Endothelial cell of umbilical vein (primary cell): ENCODE measurements around the gene SLC35E4. TPM values are rescaled to one million over a fixed set of nuclear protein-coding genes. Genes with fewer than 3 reads are reported as not detected.

Experiments used
- BruUV-seq: library from RNA; stranded (reverse); fragments of 400-500 nt; replicated peaks from 2 replicates; lab custom pipeline; 2021; lab: Mats Ljungman, UMichigan
- CTCF ChIA-PET: fragments of 300-600, 350-600 bp; sonication (Branson Sonifier 250); formaldehyde crosslinking; loops from one replicate; lab custom pipeline; 2021; ENCODE audit warnings: antibody characterized with exemption, inconsistent platforms; lab: Charles Lee
- POLR2A ChIA-PET: fragments of 300-600, 350-600 bp; sonication (Branson Sonifier 250); formaldehyde crosslinking; loops from one replicate; lab custom pipeline; 2021; ENCODE audit warnings: antibody characterized with exemption, inconsistent platforms; lab: Charles Lee
- DNase-seq: peaks from one replicate; pipeline ENCODE4 v3.0.0-alpha.2; 2011; ENCODE audit warnings: low read depth, low spot score
- FAIRE-seq: peaks from 2 replicates; lab custom pipeline; 2011; peaks lifted over from hg19 to GRCh38; lab: Jason Lieb, UNC
- H2AFZ ChIP-seq: 2 replicates; pipeline ENCODE4 v1.6.0; 2012; ENCODE audit warnings: low read depth, low read length, control low read depth, inconsistent platforms
- H3K27ac ChIP-seq: 2 replicates; pipeline ENCODE4 v1.5.1; 2011; ENCODE audit warnings: low read depth, mild to moderate bottlenecking, control low read depth, low read length, moderate library complexity; ENCODE audit not compliant: insufficient read depth
- H3K27me3 ChIP-seq, 2 experiments: 2 replicates each; pipeline versions ENCODE4 v1.6.0 to v1.6.1; 2011; ENCODE audit warnings: low read length in 2 of 2, mixed read lengths in 1 of 2; ENCODE audit not compliant: control insufficient read depth in 2 of 2, insufficient read depth in 2 of 2
- H3K36me3 ChIP-seq, 2 experiments: 2 replicates in 1 of 2; 3 replicates in 1 of 2; pipeline ENCODE4 v1.5.1; 2011; ENCODE audit warnings: low read length in 2 of 2, mild to moderate bottlenecking in 1 of 2, moderate library complexity in 1 of 2; ENCODE audit not compliant: control insufficient read depth in 2 of 2, insufficient read depth in 2 of 2; ENCODE audit errors: extremely low read depth in 1 of 2
- H3K4me1 ChIP-seq: 3 replicates; pipeline ENCODE4 v1.5.1; 2011; ENCODE audit warnings: mild to moderate bottlenecking, low read length; ENCODE audit not compliant: control insufficient read depth, insufficient read depth; ENCODE audit errors: extremely low read depth
- H3K4me2 ChIP-seq: 2 replicates; pipeline ENCODE4 v1.6.1; 2011; ENCODE audit warnings: low read length, control low read depth, mixed read lengths; ENCODE audit not compliant: insufficient read depth
- H3K4me3 ChIP-seq, 3 experiments: fragments of 200-600 bp in 1 of 3; sonication (generic), shearing (Covaris generic) in 1 of 3; replicated peaks in 1 of 3; 2 replicates each; pipeline ENCODE4 v1.5.1; 2011 to 2016; ENCODE audit warnings: control low read depth in 3 of 3, low read length in 3 of 3, mild to moderate bottlenecking in 2 of 3, inconsistent platforms in 1 of 3, low read depth in 1 of 3, moderate library complexity in 1 of 3; ENCODE audit not compliant: insufficient read depth in 1 of 3
- H3K79me2 ChIP-seq: 2 replicates; pipeline ENCODE4 v1.6.0; 2012; ENCODE audit warnings: low read length, inconsistent platforms; ENCODE audit not compliant: control insufficient read depth, insufficient read depth
- H3K9ac ChIP-seq: replicated peaks from 2 replicates; pipeline ENCODE3; 2011; ENCODE audit warnings: low read length, control low read depth; ENCODE audit not compliant: insufficient read depth; ENCODE audit errors: extremely low read depth
- H3K9me1 ChIP-seq: replicated peaks from 3 replicates; pipeline ENCODE4 v1.6.0; 2011; ENCODE audit warnings: mild to moderate bottlenecking, low read length; ENCODE audit not compliant: control insufficient read depth, insufficient read depth; ENCODE audit errors: extremely low read depth
- H3K9me3 ChIP-seq: replicated peaks from 2 replicates; pipeline ENCODE4 v1.5.1; 2012; ENCODE audit warnings: low read length, inconsistent platforms; ENCODE audit not compliant: control insufficient read depth, insufficient read depth
- H4K20me1 ChIP-seq: replicated peaks from 2 replicates; pipeline ENCODE3; 2011; ENCODE audit warnings: mild to moderate bottlenecking, low read length; ENCODE audit not compliant: control insufficient read depth, insufficient read depth; ENCODE audit errors: extremely low read depth
- EZH2 ChIP-seq: IDR thresholded peaks from 2 replicates; pipeline ENCODE4 v1.6.1; 2012; ENCODE audit warnings: borderline replicate concordance, low read depth, mild to moderate bottlenecking, moderate library complexity, low read length, inconsistent platforms; ENCODE audit not compliant: severe bottlenecking
- FOS ChIP-seq: IDR thresholded peaks from 2 replicates; pipeline ENCODE4 v1.6.1; 2011; ENCODE audit warnings: mild to moderate bottlenecking, low read length, moderate library complexity, borderline replicate concordance; ENCODE audit not compliant: insufficient read depth
- GATA2 ChIP-seq: IDR thresholded peaks from 2 replicates; pipeline ENCODE4 v1.7.0; 2011; ENCODE audit warnings: low read depth, mild to moderate bottlenecking, moderate library complexity, mixed read lengths, low read length; ENCODE audit not compliant: insufficient read length, insufficient read depth
- MYC ChIP-seq: IDR thresholded peaks from one replicate; pipeline ENCODE4 v1.6.1; 2011; ENCODE audit warnings: mild to moderate bottlenecking, low read depth, low read length
- POLR2A ChIP-seq: IDR thresholded peaks from 2 replicates; pipeline ENCODE4 v1.6.1; 2012; ENCODE audit warnings: low read depth, mild to moderate bottlenecking, control low read depth, low read length
- dilution Hi-C: fragments of 300-500 bp; cut with MboI; formaldehyde crosslinking; loops from one replicate; pipeline ENCODE4 v1.15.0; 2019; ENCODE audit warnings: low sequenced_read_pairs; ENCODE audit not compliant: extremely low pct_ligation_motif_present
- intact Hi-C: fragments of 100-400 bp; cut with micrococcal nuclease; formaldehyde crosslinking; loops from one replicate; pipeline ENCODE4 v1.10.0; 2022
- polyA plus RNA-seq, 4 experiments: library from polyadenylated mRNA; depleted of rRNA in 3 of 4; stranded (reverse) in 3 of 4; unstranded in 1 of 4; fragments of >200 nt; gene quantifications; 2 replicates each; pipeline versions ENCODE4 v1.2.1 to v1.2.3, GENCODE V29; 2011 to 2012; ENCODE audit warnings: missing spikeins in 1 of 4
- total RNA-seq: library from RNA; stranded (reverse); gene quantifications from 2 replicates; pipeline ENCODE4 v1.2.3, GENCODE V29; 2021

Gene SLC35E4
- total and polyA plus RNA-seq, 2 donors (not counting 3 experiments of a cell fraction or from before 2014, with no cell fraction given): 10.7 to 15.3 TPM

DNA sequence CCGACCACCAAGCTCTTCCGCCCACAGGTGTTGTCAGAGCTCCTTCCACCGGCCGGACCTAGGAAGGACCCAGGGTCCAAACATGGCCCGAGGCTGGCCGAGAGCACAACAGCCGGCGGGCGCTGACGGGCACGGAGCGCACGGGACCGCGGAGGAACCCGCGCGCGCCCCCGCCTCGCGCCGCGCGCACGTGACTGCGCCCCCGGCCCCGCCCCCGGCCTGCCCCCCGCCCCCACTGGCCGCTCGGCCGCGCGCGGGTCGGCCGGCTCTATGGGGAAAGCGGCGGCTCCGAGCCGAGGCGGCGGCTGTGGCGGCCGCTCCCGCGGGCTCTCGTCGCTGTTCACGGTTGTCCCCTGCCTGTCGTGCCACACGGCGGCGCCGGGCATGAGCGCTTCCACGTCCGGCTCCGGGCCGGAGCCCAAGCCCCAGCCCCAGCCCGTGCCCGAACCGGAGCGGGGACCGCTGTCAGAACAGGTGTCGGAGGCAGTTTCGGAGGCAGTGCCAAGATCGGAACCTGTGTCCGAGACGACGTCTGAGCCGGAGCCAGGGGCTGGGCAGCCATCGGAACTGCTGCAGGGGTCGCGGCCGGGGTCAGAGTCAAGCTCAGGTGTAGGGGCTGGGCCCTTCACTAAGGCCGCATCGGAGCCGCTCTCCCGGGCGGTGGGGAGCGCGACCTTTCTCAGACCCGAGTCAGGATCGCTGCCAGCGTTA is 59.2 kb downstream of the SLC35E4 start, which contains the start of gene OSBP2:
OSBP2 (plus strand) TSS at position 235 of the 711 bp plus-strand sequence; CDS start at position 271, 36 bp downstream.
- CTCF ChIA-PET: interaction anchor here (1.1 to 3.4 kb wide), 3 partner anchors 60 kb away, joined by 7 to 41 read pairs (median 8); partner anchors contain the start of gene SLC35E4
- POLR2A ChIA-PET: no interaction called here
- peak within 1 kb of the TSS; percentile 5 for H3K27ac ChIP-seq

DNA sequence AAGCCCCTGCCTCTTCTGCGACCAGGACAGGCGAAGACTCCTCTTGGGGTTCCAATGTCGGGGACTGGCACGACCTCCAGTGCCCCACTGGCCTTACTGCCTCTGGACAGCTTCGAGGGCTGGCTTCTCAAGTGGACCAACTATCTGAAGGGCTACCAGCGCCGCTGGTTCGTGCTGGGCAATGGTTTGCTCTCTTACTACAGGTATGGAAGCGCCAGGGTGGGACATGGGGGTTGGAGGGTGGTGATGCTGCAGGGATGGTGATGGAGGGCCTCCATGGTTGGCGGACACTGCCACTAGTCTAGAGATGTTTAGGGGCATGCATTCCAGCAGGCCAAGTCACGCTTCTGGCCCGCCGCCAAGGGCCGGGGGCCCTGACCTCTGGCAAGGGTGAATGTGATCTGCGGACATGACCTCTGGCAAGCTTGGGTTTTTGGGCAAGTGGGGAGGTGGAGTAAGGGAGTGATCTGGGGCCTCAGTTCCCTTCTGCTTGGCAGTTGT is 59.8 kb downstream of the SLC35E4 start:
- Histone ChIP-seq H3K79me2 (no peaks in the 10 kb centered on the region), H3K9me3 (no peaks in the 10 kb centered on the region), H3K4me3 (peak overlapping the region; percentile 53 to 66 (median 61)), H3K36me3 (no peaks in the 10 kb centered on the region), H3K9ac (peak overlapping the region; percentile 38), H2AFZ (peak overlapping the region; percentile 97), H3K27ac (no peak overlapping the region), H4K20me1 (no peaks in the 10 kb centered on the region), H3K9me1 (no peaks in the 10 kb centered on the region), H3K4me1 (peaks cover 9% of the 10 kb centered on the region), H3K27me3 (no peaks in the 10 kb centered on the region), H3K4me2 (peak overlapping the region; percentile 75)
- no TSS peak for BruUV-seq
- CTCF ChIA-PET: interaction anchor here (1.7 to 3.4 kb wide), 2 partner anchors 60 kb away, joined by 7 to 41 read pairs; partner anchors contain the start of gene SLC35E4
- TF ChIP-seq POLR2A (no peak), GATA2 (no peak), FOS (no peak), MYC (no peak)
- POLR2A ChIA-PET: no interaction called here
- intact Hi-C loops: loop anchor here (2.0 kb wide), 2 partner anchors 29 to 51 kb away; partner anchors contain the start of gene DUSP18
- dilution Hi-C loops: loop anchor here (10.0 kb wide), 1 partner anchor 239 kb away; no protein-coding TSS in a partner anchor
- DNase-seq (no peak), FAIRE-seq (no peak)

More for the DNA sequence above, 59.2 kb downstream of the SLC35E4 start, which contains the start of gene OSBP2:
- FAIRE-seq: no peak
- Histone ChIP-seq H3K9me1 (no peaks in the 10 kb centered on the region), H3K9me3 (no peaks in the 10 kb centered on the region), H3K9ac (peak within 1 kb of the TSS; percentile 43), H3K4me3 (peak within 1 kb of the TSS; percentile 53 to 66 (median 61)), H2AFZ (peak within 1 kb of the TSS; percentile 97), H3K4me1 (peaks cover 9% of the 10 kb centered on the region), H4K20me1 (no peaks in the 10 kb centered on the region), H3K27me3 (no peaks in the 10 kb centered on the region), H3K4me2 (peak within 1 kb of the TSS; percentile 75), H3K79me2 (no peaks in the 10 kb centered on the region), H3K36me3 (no peaks in the 10 kb centered on the region)
- dilution Hi-C loops: loop anchor here (10.0 kb wide), 1 partner anchor 240 kb away; no protein-coding TSS in a partner anchor
- no peak for TF ChIP-seq FOS
- peak; percentile 12 for TF ChIP-seq EZH2
- intact Hi-C loops: loop anchor here (1.0 to 2.0 kb wide), 4 partner anchors 28 to 61 kb away; partner anchors contain the start of genes DUSP18 and SLC35E4
- BruUV-seq: no TSS peak
- peak; percentile 30 for DNase-seq
